ENCODE measurements around the gene TUBA3C. TPM values are rescaled to one million over a fixed set of nuclear protein-coding genes. Genes with fewer than 3 reads are reported as not detected.

Gene TUBA3C
- total RNA-seq, 2 experiments from 2014 or later: not detected

DNA sequence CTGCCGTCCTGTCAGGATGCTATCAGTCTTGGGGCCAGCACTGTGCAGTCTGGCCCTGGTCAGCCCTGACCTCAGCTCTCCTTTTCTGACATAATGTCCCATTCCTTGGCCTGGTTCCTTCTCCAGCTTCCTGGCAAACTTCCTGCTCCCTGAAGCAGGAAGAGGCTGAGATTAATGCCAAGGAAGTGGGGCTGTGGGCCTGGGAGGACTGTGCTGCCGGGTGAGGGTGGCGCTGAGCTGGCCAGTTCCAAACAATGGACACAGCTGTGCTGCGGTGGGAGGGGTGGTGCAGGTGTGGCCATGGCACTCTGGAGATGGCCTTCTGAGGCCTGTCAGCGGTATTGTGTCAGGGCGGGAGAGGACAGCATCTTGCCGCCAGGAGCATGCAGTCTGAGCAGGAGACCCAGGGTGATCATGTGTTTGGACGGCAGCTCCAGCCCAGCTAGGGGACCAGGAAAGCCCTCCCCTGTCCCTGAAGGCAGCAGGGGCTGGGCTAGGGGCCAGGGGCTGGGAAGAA, 30.9 kb downstream of the TUBA3C start:
- Histone ChIP-seq H2AFZ (ENCODE audit: low read length) (no peak overlapping the region), H3K79me2 (ENCODE audit: insufficient read depth, low read depth, low read length) (no peaks in the 10 kb centered on the region), H4K20me1 (ENCODE audit: insufficient read depth, low read length) (no peaks in the 10 kb centered on the region), H3K27ac (ENCODE audit: low read depth, low read length, poor library complexity, severe bottlenecking) (no peak overlapping the region), H3K4me3 (ENCODE audit: low read depth, low read length, poor library complexity, severe bottlenecking) (no peak overlapping the region), H3K9me3 (ENCODE audit: low read length) (no peaks in the 10 kb centered on the region), H3K4me1 (ENCODE audit: insufficient read depth, low read length, poor library complexity, severe bottlenecking) (no peaks in the 10 kb centered on the region), H3K4me2 (ENCODE audit: low read length) (no peak overlapping the region), H3K36me3 (ENCODE audit: insufficient read depth, low read length) (no peaks in the 10 kb centered on the region), H3K9me2 (ENCODE audit: insufficient read depth, low read length) (no peaks in the 10 kb centered on the region)
- no peak for TF ChIP-seq EZH2phosphoT487 (IDR thresholded peaks at IDR 0.05; ENCODE audit: borderline replicate concordance, low read depth, low read length)
- TF ChIP-seq, protein P1, sequence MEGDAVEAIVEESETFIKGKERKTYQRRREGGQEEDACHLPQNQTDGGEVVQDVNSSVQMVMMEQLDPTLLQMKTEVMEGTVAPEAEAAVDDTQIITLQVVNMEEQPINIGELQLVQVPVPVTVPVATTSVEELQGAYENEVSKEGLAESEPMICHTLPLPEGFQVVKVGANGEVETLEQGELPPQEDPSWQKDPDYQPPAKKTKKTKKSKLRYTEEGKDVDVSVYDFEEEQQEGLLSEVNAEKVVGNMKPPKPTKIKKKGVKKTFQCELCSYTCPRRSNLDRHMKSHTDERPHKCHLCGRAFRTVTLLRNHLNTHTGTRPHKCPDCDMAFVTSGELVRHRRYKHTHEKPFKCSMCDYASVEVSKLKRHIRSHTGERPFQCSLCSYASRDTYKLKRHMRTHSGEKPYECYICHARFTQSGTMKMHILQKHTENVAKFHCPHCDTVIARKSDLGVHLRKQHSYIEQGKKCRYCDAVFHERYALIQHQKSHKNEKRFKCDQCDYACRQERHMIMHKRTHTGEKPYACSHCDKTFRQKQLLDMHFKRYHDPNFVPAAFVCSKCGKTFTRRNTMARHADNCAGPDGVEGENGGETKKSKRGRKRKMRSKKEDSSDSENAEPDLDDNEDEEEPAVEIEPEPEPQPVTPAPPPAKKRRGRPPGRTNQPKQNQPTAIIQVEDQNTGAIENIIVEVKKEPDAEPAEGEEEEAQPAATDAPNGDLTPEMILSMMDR (conservative IDR thresholded peaks at IDR 0.05; ENCODE audit: low read length): no peak
- CTCF ChIA-PET (ENCODE audit: unreplicated experiment): no interaction called here
- DNase-seq (ENCODE audit: low spot score): no peak
- intact Hi-C loops (cut with micrococcal nuclease; ENCODE audit: unreplicated experiment): loop anchor here (5.0 kb wide), 1 partner anchor 437 kb away; no protein-coding TSS in a partner anchor
- BruUV-seq (replicated peaks): no TSS peak
- POLR2A ChIA-PET: no interaction called here

DNA sequence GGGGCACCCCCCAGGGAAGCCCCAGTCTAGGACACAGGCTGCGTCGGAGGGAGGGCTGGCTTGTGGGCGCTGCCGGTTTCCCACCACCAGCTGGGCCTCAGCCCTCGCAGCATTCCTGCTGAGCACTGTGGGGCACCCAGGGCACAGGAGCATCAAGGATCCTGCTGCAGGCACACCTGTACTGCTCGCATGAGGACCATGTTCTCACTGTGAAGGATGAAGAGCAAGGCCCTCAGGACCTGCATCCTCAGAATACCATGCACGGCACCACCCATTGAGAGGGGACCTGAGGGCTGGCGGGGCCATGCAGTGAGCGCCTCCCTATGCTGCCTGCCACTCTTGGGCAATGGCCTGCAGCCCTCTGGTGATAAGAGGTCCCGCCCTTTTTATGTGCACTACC, 31.4 kb downstream of the TUBA3C start:
- TF ChIP-seq, protein P1 (conservative IDR thresholded peaks at IDR 0.05; ENCODE audit: low read length): no peak
- TF ChIP-seq EZH2phosphoT487 (IDR thresholded peaks at IDR 0.05; ENCODE audit: borderline replicate concordance, low read depth, low read length): no peak

DNA sequence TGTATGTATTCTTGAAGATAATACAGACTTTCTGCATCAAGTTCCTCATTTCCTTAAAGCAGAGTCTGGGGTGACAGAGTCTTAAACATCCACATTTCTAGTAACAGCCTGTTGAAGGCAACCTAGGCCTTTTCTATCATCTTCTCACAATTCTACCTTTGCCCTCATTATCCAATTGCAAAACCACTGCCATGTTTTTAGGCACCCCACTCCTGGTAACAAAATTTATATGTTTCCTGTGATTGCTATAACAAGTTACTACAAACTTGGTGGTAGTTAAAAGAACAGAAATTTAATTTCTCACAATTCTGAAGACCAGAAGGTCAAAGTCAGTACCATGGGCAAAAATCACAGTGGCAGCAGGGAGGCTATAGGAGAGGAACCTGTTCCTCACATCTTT, 33.1 kb downstream of the TUBA3C start:
- no peak for DNase-seq (ENCODE audit: low spot score)
- no peak overlapping the region for H3K4me3 ChIP-seq (ENCODE audit: low read depth, low read length, poor library complexity, severe bottlenecking)
- ChIA-PET POLR2A (no interaction called here), CTCF (ENCODE audit: unreplicated experiment) (no interaction called here)
- no peaks in the 10 kb centered on the region for H4K20me1 ChIP-seq (ENCODE audit: insufficient read depth, low read length)
- BruUV-seq (replicated peaks): no TSS peak
- H3K9me3 ChIP-seq (ENCODE audit: low read length): no peaks in the 10 kb centered on the region
- TF ChIP-seq, protein P1 (conservative IDR thresholded peaks at IDR 0.05; ENCODE audit: low read length): no peak
- TF ChIP-seq EZH2phosphoT487 (IDR thresholded peaks at IDR 0.05; ENCODE audit: borderline replicate concordance, low read depth, low read length): no peak
- H3K9me2 ChIP-seq (ENCODE audit: insufficient read depth, low read length): no peaks in the 10 kb centered on the region
- no peaks in the 10 kb centered on the region for H3K79me2 ChIP-seq (ENCODE audit: insufficient read depth, low read depth, low read length)
- no peak overlapping the region for H3K27ac ChIP-seq (ENCODE audit: low read depth, low read length, poor library complexity, severe bottlenecking)
- no peaks in the 10 kb centered on the region for H3K36me3 ChIP-seq (ENCODE audit: insufficient read depth, low read length)
- no peak overlapping the region for H2AFZ ChIP-seq (ENCODE audit: low read length)
- H3K4me1 ChIP-seq (ENCODE audit: insufficient read depth, low read length, poor library complexity, severe bottlenecking): no peaks in the 10 kb centered on the region
- intact Hi-C loops (cut with micrococcal nuclease; ENCODE audit: unreplicated experiment): no loop called here
- no peak overlapping the region for H3K4me2 ChIP-seq (ENCODE audit: low read length)

More for the DNA sequence above, 31.4 kb downstream of the TUBA3C start:
- no TSS peak for BruUV-seq (replicated peaks)
- H3K4me2 ChIP-seq (ENCODE audit: low read length): no peak overlapping the region
- no peaks in the 10 kb centered on the region for H3K36me3 ChIP-seq (ENCODE audit: insufficient read depth, low read length)
- H3K4me3 ChIP-seq (ENCODE audit: low read depth, low read length, poor library complexity, severe bottlenecking): no peak overlapping the region
- intact Hi-C loops (cut with micrococcal nuclease; ENCODE audit: unreplicated experiment): loop anchor here (5.0 kb wide), 1 partner anchor 437 kb away; no protein-coding TSS in a partner anchor
- H3K9me2 ChIP-seq (ENCODE audit: insufficient read depth, low read length): no peaks in the 10 kb centered on the region
- no peaks in the 10 kb centered on the region for H3K4me1 ChIP-seq (ENCODE audit: insufficient read depth, low read length, poor library complexity, severe bottlenecking)
- CTCF ChIA-PET (ENCODE audit: unreplicated experiment): no interaction called here
- DNase-seq (ENCODE audit: low spot score): no peak
- no peaks in the 10 kb centered on the region for H4K20me1 ChIP-seq (ENCODE audit: insufficient read depth, low read length)
- no peaks in the 10 kb centered on the region for H3K79me2 ChIP-seq (ENCODE audit: insufficient read depth, low read depth, low read length)
- H3K27ac ChIP-seq (ENCODE audit: low read depth, low read length, poor library complexity, severe bottlenecking): no peak overlapping the region
- H3K9me3 ChIP-seq (ENCODE audit: low read length): no peaks in the 10 kb centered on the region
- no peak overlapping the region for H2AFZ ChIP-seq (ENCODE audit: low read length)
- POLR2A ChIA-PET: no interaction called here

Data from OCI-LY7 (cell line).